Germinal center (tissue), 1 donor: Measurements from ENCODE around the gene UQCRQ.
"Not testable (repeated sequence)": the region's sequence is repeated elsewhere in the genome, so short reads cannot be mapped to it uniquely, and the experiment has no call there.

Experiments
- DNase-seq: peaks from one replicate; pipeline ENCODE4 v3.0.0; 2012; ENCODE audit warnings: mixed read lengths, low spot score

The UQCRQ gene

GRCh38 chr5:132832612-132833011 is 33.8 kb upstream of the UQCRQ start:
- DNase-seq = no peak

DNA sequence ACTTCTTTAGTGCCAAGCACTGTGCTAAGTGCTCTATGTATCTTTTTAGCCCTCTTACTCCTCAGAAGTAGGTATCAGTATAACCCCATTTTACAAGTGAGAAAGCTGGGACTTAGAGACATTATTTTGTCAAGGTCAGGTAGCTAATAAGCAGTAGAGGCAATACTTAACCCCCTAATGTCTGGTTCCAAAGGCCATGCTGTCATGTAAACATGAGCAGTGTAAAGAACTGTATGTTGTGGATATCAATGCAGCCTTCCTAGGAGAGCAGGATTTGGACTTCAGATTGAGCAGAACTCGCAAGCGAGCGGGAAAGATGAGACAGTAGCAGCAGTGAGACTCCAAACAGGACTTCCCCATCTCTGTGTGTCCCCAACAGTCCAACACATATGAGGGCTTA is 32.4 kb upstream of the UQCRQ start:
- DNase-seq = no peak

GRCh38 chr5:132836852-132837251 is 29.6 kb upstream of the UQCRQ start:
- DNase-seq = no peak

DNA sequence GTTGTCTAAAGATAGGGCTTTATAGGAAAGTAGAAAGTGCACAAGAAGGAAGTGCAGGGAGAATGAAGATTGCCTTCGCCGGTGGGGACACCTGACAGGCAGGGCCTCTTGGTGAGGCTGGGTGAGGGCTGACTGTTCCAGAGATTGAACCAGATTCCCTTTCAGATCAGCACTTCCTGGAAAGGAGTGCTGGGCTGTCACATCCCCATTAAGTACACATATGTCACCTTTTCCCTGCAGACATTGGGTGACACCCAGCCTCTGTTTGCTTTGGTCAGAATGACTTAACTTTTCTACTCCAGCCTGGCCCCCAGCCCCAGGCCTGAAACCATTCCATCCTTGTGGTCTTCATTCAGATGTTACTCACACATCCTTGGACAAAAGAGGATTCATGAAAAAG is 28.6 kb upstream of the UQCRQ start:
- no peak for DNase-seq

DNA sequence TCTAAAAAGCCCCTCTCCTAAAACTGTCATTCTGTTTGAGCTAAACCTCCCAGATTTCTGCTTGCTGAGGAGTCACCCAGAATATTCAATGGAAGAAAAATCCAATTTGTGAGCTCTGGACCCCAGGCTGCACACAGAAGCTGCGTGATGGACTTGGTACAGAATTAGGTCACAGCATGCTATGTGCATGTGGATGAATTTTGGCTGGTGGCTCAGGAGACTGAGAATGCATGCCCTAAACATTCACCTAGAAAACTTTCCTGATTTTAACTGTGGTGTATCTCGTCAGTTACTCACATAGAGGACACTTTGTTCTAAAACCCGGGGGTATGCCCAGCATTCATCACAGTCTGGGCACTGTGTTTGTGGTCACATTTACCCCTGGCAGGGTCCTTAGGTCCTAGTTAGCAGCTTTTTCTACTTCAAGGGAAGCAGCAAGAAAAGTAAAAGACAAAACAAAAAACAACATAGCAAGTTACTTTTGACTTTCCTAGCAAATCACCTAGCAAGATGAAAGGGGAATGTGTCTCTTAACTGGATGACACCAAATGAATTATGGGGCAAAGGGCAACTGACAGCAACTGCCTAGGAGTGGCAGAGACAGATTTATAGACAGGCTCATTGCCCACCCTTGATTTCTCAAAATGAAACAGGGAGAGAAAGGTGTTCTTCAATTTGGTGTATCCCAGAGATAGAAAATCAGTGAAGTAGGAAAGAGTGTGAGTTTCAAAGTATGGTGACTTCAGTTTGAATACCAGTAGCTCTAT is 27.7 kb upstream of the UQCRQ start:
- DNase-seq = no peak

DNA sequence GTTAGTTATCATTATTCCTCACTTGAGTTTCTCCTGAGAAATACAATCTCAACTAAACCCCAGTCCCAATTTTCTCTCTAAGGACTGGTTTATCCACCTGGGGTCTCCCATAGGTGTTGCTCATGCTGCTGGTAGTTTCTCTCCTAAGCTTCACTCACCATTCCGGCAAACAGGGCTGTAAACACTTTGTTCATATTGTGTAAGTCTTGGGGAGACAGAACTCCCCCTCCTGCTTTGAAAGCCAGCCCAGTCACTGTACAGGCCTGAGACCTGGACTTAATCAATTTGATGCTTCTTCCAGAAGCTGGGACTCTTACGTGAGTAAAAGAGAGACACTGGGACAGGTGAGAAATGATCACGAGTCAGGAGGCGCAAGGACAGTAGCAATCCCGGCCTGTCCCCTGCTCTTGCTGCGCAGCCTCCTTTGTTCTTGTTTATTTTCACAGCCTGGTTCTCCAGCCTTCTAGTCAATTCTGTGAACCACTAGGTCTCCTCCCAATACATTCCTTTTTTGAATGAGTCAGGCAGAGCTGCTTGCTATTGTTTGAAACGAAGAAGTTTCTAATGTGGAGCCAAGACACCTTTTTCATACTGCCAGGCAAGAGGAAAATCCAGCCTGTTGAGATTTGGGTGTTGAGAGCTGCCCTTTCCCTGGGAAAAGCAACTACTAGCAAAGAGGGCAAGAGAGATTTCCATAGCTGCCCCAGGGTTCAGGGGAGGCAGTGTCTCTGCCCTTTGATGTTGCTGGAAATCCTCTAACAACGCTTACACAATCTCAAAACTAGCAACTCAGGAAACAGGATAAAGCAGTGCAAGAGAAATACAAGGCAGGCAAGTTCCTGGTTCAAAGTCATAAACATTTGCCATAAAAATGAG is 26.8 kb upstream of the UQCRQ start:
- DNase-seq = no peak

DNA sequence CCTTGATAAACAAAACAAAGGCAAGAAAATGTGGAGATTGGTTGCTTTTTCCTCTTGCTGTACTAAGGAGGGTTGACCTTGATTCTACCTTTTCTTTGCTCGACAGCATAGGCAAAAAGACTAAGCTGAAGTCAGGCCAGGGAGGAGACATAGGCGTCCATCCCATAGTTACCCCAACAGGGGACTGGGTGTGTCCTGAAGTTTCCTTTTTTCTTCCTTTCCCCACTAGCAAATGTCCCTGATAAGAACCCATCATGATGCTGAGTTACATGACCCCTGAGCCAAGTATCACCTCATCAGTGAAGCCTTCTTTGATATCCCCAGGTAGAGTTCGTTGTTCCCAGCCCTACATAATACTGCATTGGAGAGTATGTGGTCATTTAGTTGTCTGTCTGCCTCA is 26.1 kb upstream of the UQCRQ start:
- DNase-seq = no peak

GRCh38 chr5:132840896-132841295 is 25.5 kb upstream of the UQCRQ start:
- no peak for DNase-seq

DNA sequence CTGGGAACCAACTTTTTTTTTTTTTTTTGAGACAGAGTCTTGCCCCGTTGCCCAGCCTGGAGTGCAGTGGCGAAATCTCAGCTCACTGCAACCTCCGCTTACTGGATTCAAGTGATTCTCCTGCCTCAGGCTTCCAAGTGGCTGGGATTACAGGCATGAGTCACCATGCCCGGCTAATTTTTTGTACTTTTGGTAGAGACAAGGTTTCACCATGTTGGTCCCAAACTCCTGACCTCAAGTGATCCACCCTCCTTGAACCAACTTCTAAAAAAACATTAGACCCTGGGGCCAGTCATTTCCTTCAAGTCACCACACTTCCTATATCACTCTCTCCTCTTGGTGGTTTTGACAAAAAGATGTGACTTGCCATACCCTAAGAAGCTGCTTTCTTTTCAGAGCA is 25.1 kb upstream of the UQCRQ start:
- DNase-seq = no peak

DNA sequence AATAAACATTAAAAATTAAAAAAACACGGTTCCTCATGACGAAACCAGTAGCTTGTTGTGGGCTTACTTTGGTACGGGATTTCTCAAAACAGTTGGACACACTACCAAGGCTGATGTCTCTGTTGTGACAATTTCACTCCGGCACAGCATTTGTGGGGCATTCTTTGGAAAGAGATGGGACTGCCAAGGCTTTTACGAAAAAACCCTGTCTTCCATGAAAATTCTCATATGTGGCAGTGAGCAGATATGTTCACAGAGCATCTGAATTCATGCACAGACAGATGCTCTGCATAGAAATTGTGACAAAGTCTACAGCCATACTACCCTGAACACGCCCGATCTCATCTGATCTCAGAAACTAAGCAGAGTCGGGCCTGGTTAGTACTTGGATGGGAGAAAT is 18.2 kb upstream of the UQCRQ start:
- DNase-seq = no peak

- DNase-seq = no peak
Measured at GRCh38 chr5:132849347-132849746, 17.1 kb upstream of the UQCRQ start.

GRCh38 chr5:132850066-132850465 is 16.4 kb upstream of the UQCRQ start:
- no peak for DNase-seq

DNA sequence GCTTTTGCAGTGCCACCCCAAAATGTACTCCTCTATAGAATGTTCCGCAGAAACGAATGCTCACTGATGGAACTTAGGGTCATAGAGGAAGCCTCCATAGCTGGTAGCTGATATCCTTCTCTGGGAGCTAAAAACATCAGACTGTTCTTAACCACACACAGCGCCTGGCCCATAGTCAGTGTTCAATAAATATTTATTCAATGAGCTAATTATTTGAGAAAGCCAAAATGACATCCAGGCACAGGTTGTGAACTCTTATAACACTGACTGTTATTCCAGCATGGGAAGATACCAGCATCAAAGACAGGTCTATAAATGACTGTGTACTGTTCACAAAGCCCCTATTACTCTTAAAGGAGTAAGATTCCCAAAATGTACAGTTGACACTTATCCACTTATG is 13.1 kb upstream of the UQCRQ start:
- DNase-seq = no peak

DNA sequence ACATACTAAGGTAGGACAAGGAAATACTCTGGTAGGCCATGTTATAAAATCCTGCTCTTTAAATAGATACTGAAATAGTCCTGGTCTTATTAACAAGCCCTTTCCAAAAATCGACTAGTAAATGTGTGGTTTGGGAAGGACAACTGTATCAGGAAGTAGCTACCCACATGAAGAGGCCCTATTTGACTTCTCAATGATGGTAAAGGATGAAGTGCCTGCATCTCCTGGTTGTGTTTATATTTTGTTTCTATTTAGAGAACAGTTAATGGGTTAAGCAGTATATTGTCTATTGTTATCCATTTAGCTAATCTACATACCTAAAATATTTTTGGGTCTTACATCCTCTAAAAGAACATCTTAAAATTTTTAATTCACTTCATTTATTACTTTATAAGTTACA is 12.7 kb upstream of the UQCRQ start:
- DNase-seq = no peak

DNA sequence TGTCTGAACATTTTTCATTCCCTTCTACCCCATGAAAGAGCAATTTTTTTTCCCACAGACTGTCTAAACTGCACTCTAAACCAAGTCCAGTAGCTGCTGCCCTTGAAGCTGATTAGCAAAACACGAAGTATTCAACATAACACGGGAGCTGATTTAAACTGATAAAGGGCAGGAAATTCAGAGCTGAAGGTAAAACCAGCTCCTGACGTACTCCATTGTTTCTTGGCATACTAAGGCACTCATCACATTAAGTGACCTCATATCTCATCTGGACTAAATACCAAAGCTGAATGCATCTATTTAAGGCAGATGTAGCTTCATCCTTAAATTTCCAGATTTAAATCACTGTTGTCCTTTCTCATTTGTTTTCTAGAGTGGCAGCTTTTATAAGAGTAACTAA is 12.1 kb upstream of the UQCRQ start:
- no peak for DNase-seq

GRCh38 chr5:132854992-132855391 is 11.4 kb upstream of the UQCRQ start:
- DNase-seq = not testable (repeated sequence)

- no peak for DNase-seq
Measured at GRCh38 chr5:132856011-132856410, 10.4 kb upstream of the UQCRQ start.

DNA sequence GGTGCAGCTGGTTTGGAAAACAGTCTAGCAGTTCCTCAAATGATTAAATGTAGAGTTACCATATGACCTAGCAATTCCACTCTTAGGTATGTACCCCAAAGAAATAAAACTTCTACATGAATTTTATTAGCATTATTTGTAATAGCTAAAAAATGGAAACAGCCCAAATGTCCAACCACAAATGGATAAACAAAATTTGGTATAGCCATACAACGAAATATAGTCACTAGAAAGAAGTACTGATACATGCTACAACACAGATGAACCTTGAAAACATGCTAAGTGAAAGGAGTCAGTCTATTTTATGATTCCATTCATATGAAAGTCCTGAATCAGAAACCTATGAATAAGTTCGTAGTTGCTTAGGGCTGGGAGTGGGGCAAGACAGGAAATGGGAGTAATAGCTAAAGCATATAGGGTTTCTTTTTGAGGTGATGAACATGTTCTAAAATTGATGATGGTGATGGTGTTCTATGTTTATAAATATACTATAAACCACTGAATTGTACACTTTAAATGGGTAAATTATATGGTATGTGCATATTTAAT is 6.5 kb upstream of the UQCRQ start:
- DNase-seq = no peak

- DNase-seq = no peak
Measured at GRCh38 chr5:132860742-132861141, 5.7 kb upstream of the UQCRQ start.

DNA sequence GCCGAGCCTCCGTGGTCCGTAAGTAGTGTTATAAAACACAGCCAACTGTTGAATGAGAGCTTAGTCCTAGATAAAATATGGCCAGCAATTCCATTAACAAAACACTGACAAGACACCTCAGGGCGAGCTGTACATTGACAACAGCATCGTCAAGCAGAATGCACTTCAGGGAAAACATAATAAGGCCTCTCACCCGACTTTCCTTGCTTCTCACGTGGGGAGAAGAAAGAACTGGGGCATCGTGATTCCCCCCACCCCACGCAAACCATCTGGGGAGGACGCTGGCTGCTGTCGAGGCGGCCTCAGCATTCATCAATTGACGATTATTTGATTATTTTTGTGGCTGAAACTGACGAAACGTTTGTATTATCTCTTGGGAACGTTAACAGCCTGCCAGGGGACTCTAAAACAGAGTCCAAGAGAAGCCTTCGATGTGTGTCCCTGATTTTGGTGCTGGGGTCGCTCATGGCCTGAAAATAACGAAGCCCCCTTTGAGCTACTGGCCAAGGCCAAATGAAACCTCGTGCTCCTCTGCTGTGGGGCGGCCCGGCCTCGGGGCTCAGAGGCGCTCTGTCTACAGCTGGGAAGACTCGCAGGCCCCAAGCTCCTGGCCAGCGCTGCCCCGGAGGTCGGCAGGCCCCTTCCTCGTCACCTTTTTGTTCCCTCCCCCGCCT is 637 bp upstream of the UQCRQ start:
- no peak for DNase-seq

DNA sequence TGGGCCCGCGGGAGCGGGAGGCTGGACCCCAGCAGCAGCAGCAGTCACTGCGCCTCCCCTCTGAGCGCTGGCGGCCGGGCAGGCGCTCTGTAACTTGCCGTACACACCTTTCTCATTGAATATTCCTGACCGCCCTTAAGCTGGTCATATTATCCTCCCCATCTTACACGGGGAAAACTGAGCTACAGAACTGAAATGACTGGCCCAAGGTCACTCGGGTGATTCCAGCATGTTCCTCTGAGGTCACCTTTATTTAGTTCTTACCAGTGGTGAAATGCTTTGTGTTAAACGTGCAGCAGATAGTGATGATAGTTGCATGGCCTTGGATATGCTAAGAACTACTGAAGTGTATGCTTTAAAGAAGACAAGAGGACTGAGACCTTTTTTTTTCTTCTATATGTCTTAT is 607 bp downstream of the UQCRQ start:
- no peak for DNase-seq

GRCh38 chr5:132868754-132869153 is 2.3 kb downstream of the UQCRQ start:
- no peak for DNase-seq

GRCh38 chr5:132870801-132871200 is 4.4 kb downstream of the UQCRQ start:
- no peak for DNase-seq
